Rectal smooth muscle tissue (tissue), 1 donor: Measurements from ENCODE around the gene DRC1.

Experiments
- H3K27ac ChIP-seq: one replicate; pipeline ENCODE4 v1.7.0; 2013; ENCODE audit warnings: low read depth, low read length, inconsistent platforms
- H3K27me3 ChIP-seq: one replicate; pipeline ENCODE4 v1.7.0; 2013; ENCODE audit warnings: low read length; ENCODE audit not compliant: control insufficient read depth, insufficient read depth
- H3K36me3 ChIP-seq: one replicate; pipeline ENCODE4 v1.7.0; 2013; ENCODE audit warnings: low read length; ENCODE audit not compliant: control insufficient read depth, insufficient read depth
- H3K4me1 ChIP-seq: one replicate; pipeline ENCODE4 v1.7.0; 2013; ENCODE audit warnings: low read length; ENCODE audit not compliant: control insufficient read depth, insufficient read depth
- H3K4me3 ChIP-seq: one replicate; pipeline ENCODE4 v1.7.0; 2013; ENCODE audit warnings: low read length
- H3K9ac ChIP-seq: one replicate; pipeline ENCODE4 v1.7.0; 2013; ENCODE audit warnings: low read length

The DRC1 gene

DNA sequence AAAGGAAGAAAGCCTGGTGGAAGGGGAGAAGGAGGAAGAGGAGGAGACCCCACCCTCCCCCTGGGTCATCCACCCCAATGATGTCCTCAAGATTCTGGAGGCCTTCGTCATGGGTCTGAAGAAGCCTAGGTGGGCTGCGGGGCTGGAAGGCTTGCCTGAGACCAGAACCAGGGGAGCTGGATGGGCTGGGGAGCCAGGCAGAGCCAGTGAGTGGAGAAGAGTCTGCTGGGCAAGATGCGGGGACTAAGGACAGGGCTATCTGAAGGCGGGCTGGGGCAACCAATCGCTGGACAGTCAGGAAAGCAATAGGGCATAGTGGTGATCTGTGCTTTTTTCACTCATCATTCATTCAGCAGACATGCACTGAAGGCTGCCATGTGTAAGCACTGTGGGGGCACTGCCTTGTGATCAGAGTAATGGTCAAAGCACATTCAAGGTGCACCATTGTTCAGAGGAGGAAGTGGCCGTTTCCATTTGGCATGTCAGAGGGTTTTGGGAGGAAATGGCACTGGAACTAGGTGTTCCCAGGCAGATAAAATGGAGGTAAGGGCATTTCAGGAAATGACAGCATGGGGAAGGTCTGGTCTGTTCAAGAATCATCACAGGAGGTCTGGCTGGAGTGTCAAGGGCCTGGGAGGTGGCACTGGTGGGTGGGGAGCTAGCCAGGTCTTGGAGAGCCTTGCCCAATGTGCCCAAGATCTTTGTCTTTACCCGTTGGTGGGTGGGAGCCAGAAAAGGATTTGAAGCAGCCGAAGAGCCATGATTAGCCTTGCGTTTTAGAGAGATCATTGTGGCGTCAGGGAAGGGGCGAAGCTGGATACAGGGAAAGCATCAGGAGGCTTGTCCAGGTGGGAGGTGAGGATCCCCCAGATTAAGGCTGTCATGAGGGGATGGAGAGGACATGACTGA lies 52.0 kb downstream of the DRC1 start:
- no peaks in the 10 kb centered on the region for H3K4me1 ChIP-seq
- no peak overlapping the region for H3K9ac ChIP-seq
- no peak overlapping the region for H3K27ac ChIP-seq

DNA sequence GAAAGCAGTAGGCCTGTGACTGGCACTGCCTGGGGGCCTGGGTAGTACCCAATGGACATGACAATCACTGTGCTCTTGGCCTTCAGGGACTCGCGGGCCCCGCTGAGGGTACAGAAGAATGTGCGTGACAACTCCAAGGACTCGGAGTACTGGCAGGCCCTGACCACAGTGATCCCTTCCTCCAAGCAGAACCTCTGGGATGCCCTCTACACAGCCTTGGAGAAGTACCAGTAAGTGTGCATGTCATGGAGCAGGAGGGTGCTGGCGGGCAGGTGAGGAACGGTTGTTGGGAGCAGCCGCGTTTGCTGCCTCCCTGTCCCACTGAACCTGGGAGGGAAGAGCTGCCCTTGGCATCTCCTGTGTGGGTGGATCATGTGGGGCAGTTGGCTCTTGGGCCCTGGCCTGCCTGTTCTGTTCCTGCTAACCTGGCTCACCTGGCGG lies 52.9 kb downstream of the DRC1 start:
- no peak overlapping the region for H3K27ac ChIP-seq

More for the DNA sequence above, 52.0 kb downstream of the DRC1 start:
- Histone ChIP-seq H3K27me3 (no peaks in the 10 kb centered on the region), H3K4me3 (no peak overlapping the region), H3K36me3 (no peaks in the 10 kb centered on the region)

DNA sequence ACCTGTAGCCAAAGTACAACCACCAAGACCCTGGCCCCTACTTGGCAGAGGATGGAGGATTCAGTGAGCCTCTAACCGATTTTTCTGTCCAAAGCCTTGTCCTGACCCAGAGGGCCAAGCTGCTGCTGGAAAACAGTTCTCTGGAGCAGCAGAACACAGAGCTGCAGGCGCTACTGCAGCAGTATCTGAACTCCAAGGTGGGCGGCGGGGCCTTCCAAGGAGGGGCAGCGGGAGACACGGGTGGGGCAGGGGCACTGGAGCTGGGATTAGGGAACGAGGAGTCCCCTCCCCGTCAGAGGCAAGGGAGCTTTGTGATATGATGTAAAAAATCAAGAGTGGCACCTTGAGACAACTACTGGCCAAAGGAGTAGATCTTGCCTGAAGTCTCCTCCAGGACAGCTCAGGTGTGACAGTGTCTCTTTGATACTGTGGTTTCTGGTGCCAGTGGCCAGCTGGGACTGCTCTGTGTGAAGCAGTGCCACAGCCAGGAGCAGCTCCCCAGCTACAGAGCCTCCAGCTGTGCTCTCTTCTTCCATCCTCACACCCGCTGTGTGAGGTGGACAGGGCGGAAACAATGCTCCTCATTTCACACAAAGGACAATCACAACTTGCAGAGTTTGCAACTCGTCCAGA lies 53.4 kb downstream of the DRC1 start:
- Histone ChIP-seq H3K27me3 (no peaks in the 10 kb centered on the region), H3K4me1 (no peaks in the 10 kb centered on the region), H3K4me3 (no peak overlapping the region), H3K27ac (no peak overlapping the region), H3K36me3 (no peaks in the 10 kb centered on the region), H3K9ac (no peak overlapping the region)

More for the DNA sequence above, 52.9 kb downstream of the DRC1 start:
- Histone ChIP-seq H3K36me3 (no peaks in the 10 kb centered on the region), H3K4me3 (no peak overlapping the region), H3K27me3 (no peaks in the 10 kb centered on the region), H3K9ac (no peak overlapping the region), H3K4me1 (no peaks in the 10 kb centered on the region)

DNA sequence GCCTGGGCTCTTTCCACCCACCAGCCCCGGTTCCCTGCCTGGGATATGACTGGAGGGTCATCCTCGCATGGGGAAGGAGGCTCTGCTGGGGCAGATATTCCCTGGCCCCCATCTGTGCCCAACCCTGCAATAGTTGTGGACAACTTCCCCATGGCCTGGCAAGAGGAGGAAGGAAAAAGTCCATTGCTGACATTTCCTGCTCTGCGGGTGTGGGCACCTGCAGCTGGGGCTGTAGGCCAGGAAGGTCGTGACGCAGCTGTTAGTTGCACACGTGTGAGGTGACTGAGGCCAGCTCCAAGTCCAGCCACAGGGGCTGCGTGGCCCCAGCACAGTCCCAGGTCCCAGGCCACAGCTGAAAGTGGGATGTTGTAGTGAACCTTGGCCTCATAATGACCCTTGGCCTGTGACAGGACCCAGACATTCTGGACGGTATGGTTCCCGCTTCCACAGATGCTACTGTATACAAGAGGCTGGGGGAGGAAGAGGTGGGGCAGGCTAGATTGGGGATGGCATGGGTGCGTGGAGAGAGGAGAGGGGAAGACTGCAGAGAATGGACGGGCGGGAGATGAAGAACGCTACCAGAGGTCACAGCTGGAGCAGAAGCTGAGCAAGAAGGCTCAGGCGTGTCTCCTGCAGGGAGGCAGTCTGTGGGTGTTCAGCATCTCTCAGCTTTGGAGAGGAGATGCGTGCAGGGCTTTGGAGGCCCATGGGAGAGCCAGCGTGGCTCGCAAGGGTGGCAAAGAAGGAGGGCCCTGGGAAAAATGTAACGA lies 54.1 kb downstream of the DRC1 start:
- Histone ChIP-seq H3K4me1 (no peaks in the 10 kb centered on the region), H3K27ac (no peak overlapping the region), H3K27me3 (no peaks in the 10 kb centered on the region), H3K9ac (no peak overlapping the region), H3K36me3 (no peaks in the 10 kb centered on the region), H3K4me3 (no peak overlapping the region)

DNA sequence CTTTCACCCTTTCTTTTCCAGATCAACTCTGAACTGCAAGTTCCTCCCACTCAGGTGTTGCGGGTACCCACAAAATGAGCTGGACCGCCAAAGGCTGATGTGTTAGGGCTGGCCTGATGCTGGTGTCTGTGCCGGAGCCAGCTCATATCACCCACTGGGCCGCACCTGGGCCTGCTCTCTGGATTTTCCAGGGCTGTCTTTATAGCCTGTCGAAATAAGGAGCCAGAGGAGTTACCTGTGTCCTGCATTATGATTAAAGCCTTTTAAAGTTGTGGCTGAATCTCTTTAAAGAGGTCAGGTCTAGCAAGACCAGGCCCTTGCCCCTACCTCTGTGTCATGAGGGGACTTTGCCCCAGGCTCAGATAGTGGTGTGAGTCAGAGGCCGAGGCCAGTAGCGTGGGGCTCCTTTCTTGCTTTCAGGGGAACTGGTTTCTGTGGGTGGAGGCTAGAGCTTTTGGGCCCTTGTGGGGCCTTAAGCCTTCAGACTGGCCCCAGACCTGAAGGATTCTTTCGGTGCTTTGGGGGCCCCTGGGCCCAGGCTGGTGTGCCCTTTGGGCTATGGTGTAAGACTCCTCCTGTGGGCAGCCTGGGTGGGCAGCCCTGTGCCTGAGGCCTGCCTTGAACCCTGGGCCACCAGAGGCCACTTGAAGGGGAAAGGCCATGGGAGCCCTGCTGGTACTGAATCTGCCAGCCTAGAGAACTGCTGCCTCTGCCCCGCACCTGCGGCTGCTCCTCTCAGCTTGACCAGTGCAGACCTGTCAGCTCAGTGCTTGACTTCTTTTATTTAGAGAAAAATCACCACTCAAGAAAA lies 54.9 kb downstream of the DRC1 start:
- no peak overlapping the region for H3K4me3 ChIP-seq
- H3K9ac ChIP-seq = no peak overlapping the region
- no peaks in the 10 kb centered on the region for H3K27me3 ChIP-seq
- H3K4me1 ChIP-seq = no peaks in the 10 kb centered on the region
- H3K36me3 ChIP-seq = no peaks in the 10 kb centered on the region
- H3K27ac ChIP-seq = no peak overlapping the region

DNA sequence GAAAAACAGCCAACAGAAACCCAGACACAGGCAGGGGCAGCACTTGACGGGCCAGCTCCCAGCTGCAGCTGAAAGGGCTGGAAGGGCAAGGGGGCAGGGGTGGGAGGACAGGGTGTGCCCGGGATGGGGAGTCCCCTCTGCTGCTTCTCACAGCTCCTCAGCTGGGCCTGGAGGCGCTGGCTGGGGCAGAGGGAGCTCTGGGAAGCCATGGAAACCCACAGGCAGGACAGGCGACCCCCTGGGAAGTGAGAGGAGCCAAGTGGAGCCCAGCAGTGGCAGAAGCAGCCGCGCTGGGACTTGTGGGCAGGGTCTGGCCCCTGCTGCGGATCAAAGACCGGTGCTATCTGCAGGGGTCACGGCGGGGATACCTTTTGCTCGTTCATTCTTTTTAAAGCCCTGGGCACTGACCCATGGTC lies 55.5 kb downstream of the DRC1 start:
- Histone ChIP-seq H3K9ac (no peak overlapping the region), H3K36me3 (no peaks in the 10 kb centered on the region), H3K27me3 (no peaks in the 10 kb centered on the region), H3K27ac (no peak overlapping the region), H3K4me1 (no peaks in the 10 kb centered on the region), H3K4me3 (no peak overlapping the region)

DNA sequence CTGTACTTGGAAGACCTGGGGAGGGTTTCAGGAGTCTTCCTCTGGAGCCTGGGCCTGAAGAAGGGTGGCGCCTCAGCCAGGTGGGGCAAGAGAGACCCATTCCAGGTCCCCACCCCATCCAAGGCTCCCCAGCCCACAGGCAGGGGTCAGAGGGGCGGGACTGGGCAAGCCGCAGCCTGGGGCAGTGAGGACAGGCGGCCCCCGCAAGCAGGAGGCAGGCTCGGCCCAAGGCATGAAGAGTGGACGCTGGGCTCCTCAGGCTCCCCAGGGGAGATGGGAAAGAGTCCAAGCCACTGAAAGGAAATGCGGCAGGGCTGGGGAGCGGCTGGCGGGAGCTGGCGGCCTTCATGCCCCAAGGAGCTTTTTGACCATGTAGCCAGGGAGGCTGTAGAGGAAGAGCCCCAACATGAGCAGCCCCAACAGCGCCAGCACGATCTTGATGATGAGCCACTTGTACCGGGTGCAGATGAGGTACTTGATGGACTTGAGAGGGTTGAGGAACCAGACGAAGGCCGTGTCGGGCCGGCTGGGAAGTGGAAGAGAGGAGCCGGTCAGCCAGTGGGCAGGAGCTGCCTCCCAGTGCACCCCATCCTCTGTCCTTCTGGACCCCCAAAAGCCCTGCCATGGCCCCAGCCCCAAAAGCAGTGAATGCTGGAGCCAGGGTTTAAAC lies 56.1 kb downstream of the DRC1 start:
- no peak overlapping the region for H3K27ac ChIP-seq
- H3K36me3 ChIP-seq = no peaks in the 10 kb centered on the region
- no peak overlapping the region for H3K9ac ChIP-seq
- H3K4me1 ChIP-seq = no peaks in the 10 kb centered on the region
- H3K27me3 ChIP-seq = no peaks in the 10 kb centered on the region
- no peak overlapping the region for H3K4me3 ChIP-seq

DNA sequence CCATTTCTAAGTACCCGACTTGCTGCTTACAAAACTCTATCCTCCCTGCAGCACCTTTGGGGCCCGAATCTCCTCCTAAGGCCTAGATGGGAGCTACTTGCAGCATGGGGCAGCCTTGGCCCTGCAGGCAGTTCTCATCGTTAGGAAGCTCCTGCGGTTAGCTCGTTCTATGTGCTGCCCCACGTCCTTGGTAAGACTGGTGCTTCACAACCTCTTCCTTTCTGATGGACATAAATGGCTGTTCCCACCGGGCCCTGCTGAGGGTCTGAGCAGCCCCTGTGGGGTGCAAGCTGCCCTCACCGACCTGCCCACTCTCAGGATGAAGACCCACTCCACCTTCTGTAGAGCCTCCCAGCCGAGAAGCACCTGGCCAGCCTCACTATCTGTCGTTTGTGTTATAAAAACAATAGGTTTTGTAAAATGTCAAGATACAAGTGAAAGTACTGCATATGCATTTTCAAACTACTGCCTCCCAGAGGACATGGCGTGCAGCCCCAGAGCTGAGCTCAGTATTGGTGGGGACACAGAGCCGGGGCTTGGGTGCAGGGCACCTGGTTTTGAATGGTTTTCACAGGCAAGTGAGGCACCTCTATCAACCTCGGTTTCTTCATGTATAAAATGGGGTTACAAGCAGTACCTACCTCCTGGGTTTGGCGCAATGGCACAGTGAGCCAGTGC lies 56.8 kb downstream of the DRC1 start:
- no peak overlapping the region for H3K27ac ChIP-seq
- H3K36me3 ChIP-seq = no peaks in the 10 kb centered on the region
- no peaks in the 10 kb centered on the region for H3K27me3 ChIP-seq
- H3K9ac ChIP-seq = no peak overlapping the region
- H3K4me3 ChIP-seq = no peak overlapping the region
- no peaks in the 10 kb centered on the region for H3K4me1 ChIP-seq

DNA sequence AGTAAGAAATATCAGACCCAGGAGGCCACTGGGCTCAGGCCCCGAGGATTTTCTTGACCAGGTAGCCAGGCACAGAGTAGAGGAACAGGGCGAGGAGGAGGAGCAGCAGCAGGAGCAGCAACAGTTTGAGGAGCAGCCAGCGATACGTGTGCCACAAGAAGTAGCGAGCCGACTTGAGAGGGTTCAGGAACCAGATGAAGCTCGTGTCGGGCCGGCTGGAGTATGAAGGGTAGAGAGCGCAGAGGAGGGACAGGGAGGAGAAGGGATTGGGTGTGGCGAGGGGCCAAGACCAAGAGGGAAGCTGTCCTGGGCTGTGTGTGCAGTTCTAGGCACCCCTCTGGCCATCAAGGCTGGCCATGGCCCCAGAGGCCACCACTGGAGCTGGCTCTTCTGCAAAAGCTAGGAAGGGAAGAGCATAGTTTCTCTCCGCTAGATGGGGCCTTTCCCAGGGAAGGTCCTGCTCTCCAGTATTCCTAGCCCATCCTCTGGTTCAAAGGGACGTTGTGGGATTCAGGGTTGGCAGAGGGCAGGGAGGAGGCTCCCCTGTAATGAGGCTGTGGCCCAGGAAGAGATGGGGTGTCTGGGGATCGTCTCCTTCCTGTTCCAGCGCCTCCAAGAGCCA lies 58.4 kb downstream of the DRC1 start:
- no peak overlapping the region for H3K9ac ChIP-seq
- H3K4me3 ChIP-seq = no peak overlapping the region
- no peak overlapping the region for H3K27ac ChIP-seq
- H3K4me1 ChIP-seq = no peaks in the 10 kb centered on the region
- H3K36me3 ChIP-seq = no peaks in the 10 kb centered on the region
- no peaks in the 10 kb centered on the region for H3K27me3 ChIP-seq

DNA sequence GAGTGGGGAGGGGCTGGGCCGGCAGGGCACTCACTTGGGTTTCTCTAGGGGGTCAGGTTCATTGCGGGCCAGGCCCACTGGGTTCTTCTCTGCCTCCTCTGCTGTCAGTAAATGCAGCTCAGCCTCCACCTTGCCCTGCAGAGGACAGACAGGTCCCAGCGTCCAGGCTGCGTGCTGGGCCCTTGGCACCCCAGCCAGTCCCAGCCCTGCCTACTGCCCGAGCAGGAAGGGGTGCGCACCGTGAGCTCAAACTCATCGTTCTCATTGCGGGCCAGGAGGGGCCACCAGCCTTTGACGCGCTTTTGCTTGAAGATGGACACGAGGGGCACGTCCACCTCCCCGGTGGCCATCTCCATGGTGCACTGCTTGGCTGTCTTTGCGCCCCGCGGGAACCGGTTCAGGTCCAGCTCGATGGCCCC lies 58.9 kb downstream of the DRC1 start:
- H3K36me3 ChIP-seq = no peaks in the 10 kb centered on the region
- no peaks in the 10 kb centered on the region for H3K27me3 ChIP-seq
- no peak overlapping the region for H3K4me3 ChIP-seq
- H3K4me1 ChIP-seq = no peaks in the 10 kb centered on the region
- no peak overlapping the region for H3K9ac ChIP-seq
- no peak overlapping the region for H3K27ac ChIP-seq

DNA sequence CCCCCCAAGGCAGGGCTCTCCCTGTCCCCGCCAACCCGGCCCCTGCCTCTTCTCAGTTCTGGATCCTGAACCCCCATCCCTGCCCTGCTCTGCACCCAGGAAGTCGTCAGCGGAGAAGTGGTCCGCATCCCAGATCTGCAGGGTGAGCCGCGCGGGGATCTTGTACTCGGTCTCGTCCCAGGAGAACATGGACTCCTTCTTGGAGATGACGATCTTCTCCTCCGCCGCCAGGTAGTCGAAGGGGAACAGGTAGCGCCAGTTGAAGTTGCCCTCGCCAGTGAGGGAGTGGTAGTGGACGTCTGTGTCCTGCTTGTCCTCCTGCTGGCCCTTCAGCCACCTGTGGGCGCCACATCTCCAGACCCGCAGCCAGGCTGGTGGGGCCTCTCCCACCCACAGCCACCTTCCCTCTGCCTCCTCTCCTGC lies 59.9 kb downstream of the DRC1 start:
- Histone ChIP-seq H3K27ac (no peak overlapping the region), H3K27me3 (no peaks in the 10 kb centered on the region), H3K4me1 (no peaks in the 10 kb centered on the region), H3K9ac (no peak overlapping the region), H3K4me3 (no peak overlapping the region), H3K36me3 (no peaks in the 10 kb centered on the region)
